ENCODE results near the gene SYTL5.

Gene SYTL5

DNA sequence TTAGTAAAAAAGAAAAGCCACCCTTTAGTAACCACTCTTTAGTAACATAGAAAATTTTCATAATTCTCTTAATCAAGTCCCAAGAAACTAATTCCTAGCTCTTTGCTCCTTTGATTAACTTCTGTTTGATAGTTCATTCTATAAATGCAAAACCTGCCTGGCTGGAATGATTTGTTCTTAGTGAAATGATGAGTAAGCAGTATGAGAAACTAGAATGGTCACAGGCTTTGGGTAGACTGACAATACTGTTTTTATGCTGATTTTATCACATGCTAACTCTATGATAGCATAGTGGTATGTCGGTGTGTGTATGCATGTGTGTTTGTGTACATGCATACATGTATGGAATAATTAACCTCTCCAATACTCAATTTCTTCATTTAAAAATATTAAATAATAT lies 81.2 kb downstream of the SYTL5 start:
- no peak for DNase-seq (ENCODE audit: low read depth in 3 of 3)

DNA sequence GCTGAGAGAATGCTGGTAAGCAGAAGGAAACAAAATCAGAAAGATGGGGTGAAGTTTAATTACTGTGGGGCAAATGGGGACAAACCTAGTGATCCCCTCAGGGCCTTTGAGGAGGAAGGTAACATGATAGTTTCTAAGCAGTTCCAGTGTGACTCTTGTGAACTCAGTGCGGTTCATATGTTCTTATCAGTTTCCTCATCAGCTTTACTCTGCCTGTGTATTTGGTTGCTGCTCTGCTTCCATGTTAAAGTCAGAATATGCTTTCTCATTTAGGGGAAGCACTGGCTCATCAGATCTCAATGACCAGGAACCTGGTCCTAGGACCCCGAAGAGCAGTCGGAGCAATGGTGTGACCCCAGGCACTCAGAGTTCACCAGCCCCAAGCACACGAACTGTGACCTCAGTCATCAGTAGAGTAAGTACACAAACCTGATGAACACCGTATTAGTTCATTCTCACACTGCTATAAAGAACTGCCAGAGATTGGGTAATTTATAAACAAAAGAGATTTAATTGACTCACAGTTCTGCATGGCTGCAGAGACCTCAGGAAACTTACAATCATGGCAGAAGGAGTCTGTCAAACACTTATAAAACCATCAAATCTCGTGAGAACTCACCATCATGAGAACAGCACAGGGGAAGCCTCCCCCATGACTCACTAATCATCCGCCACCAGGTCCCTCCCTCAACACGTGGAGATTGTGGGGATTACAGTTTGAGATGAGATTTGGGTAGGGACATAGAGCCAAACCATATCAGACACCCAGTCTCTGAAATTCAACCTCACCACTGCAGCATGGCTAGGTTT lies 83.0 kb downstream of the SYTL5 start:
- no peak for DNase-seq (ENCODE audit: low read depth in 3 of 3)

DNA sequence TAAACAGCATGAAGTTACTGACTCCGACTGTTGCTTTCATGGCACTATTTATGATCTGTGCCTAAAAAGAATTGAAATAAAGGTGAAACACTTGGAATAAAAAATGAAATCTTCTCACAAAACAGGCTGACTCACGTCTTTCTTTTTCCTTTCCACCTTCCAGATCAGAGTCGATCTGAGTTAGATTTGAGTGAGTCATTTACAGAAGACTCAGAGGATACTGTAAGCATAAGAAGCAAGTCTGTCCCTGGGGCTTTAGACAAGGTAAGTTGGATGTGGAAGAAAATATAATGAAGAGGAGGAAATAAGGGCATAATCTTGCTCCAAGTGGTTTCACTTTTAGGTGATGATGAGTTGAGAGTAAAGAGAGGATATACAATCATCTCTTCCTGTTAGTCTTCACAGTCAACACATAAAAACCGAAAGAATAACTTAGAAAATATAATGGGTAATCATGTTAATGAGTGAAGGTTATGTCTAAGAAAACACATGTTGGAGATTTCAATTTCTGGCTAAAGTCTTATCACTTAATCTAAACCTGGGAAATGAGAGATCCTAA lies 89.7 kb downstream of the SYTL5 start:
- DNase-seq (ENCODE audit: low read depth in 3 of 3) = no peak

DNA sequence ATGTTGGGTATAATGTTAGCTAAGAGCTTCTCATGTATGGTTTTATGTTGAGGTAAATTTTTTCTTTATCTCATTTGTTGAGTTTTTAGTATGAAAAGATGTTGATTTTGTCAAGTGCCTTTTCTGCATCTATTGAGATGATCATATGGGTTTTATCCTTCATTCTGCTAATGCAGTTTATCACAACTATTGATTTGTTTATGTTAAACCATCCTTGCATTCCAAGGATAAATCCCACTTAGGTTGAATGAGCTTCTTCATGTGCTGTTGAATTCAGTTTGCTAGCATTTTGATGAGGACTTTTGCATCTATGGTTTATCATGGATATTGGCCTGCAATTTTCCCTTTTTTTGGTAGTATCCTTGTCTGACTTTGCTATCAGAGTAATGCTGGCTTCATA lies 93.3 kb downstream of the SYTL5 start:
- no peak for DNase-seq (ENCODE audit: low read depth in 3 of 3)

DNA sequence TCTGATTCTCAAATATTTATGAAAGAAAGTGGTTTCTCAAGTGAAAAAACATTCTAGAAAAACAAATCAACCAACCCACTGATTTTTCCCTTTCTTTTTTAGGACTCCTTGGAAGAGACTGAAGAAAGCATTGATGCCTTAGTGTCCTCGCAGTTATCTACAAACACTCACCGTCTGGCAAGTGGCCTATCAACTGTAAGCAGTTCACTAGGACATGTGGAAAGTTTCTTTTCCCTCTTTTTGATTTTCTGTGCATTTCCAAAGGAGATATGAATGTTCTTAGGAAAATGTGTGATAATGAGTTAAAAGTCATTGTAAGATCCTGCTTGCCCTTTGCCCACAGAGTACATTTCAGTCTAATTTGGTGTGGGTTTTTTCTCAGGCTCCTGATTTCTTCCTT lies 95.9 kb downstream of the SYTL5 start:
- DNase-seq (ENCODE audit: low read depth in 3 of 3) = no peak

DNA sequence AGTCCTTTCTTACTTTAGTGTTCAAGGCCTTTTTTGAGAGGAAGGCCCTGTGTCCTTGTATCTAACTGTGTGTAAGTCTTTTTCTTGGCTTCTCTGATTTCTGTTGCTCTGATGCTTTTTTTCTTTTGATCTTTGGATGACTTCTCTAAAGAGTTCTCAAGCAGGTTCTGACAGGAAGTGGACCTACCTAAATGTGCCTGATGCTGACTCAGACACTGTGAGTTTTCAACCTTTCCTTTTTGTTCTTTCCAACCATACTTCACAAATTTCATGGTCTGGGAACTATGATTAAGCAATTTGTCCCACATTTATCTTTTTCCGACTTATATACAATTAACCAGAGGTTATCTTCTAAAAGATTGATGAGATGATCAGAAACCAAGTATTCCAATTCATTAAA lies 96.5 kb downstream of the SYTL5 start:
- DNase-seq (ENCODE audit: low read depth in 3 of 3) = no peak

DNA sequence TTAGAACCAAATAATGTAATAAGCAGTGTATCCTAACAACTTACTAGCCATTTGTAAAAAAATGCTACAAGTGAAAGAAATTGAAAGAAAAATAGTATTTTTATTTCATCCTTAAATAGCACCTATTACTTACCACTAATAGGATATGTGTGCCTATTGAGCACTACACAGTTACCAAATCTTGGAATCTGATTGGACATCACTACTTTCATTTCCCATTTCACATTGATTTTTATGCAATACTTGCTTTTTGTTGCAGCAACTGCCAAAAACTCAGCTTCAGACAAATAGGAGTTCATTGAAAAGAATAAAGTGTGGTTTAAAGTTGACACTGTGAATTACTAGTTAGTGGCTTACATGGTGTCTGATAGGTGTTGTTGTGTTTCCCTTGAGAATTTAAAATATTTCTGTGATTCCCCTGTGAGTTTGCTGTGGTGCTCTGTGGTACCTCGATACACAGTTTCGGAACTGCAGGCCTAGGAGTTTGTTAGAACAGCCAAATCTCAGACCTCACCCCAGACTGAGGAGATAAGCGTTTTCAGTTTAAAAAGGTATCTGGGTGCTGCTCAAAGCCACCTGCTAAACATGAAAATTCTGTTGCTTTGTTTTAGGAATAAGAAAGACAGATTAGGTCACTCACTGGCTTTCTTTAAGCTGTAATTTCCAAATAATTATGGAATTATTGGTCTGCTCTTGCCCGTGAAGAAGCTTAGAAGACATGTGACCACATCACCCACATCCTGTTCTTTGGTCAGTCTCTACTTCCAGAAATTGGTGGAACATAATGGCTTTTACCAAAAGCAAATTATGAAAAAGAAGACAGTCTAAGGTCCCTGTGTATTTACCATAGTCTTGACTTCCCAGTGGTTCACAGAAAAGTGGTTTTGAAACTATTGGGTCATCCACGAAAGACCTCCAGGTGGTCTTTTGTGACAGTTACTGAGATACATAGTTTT lies 97.8 kb downstream of the SYTL5 start:
- no peak for DNase-seq (ENCODE audit: low read depth in 3 of 3)

DNA sequence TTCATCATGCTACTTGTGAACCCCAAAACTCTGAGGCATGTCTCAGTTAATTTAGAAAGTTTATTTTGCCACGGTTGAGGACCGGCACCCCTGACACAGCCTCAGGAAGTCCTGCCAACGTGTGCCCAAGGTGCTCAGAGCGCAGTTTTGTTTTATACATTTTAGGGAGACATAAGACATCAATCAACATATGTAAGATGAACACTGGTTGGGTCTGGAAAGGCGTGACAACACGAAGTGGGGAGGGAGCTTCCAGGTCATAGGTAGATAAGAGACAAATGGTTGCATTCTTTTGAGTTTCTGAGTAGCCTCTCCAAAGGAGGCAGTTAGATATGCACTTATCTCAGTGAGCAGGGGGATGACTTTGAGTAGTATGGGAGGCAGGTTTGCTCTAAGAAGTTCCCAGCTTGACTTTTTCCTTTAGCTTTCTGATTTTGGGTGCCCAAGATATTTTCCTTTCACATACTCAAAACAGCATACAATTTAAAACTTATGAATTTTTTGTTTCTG lies 98.9 kb downstream of the SYTL5 start:
- DNase-seq (ENCODE audit: low read depth in 3 of 3) = no peak

DNA sequence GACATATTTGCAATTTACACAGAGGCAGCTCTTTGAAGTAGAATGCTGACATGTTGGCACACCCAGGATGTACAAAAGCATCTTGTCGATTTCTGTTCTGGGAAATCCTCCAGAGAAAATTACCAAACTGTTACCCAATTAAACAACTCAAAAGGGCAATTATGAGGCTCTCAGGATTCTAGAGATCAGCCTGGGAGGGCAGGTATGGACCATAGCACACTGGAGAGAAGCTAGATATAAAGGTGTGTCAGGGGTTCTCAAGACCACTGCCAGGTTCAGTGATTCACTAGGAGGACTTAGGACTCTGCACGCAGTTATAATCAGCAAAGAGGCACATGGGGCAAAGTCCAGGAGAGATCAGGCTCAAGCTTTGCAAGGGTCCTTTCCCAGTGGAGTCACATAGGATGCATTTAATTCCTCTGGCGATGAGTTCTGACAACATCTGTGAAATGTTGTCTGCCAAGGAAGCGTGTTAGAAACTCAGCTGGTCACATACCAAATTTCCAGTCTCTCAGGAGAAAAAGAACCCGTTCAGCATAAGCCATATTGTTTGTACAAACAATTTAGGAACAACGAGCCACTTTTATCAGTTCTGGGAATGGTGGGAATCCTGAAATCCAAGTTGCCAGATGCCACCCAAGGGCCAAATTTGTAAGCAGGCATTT lies 100.8 kb downstream of the SYTL5 start:
- DNase-seq (ENCODE audit: low read depth in 3 of 3) = no peak

DNA sequence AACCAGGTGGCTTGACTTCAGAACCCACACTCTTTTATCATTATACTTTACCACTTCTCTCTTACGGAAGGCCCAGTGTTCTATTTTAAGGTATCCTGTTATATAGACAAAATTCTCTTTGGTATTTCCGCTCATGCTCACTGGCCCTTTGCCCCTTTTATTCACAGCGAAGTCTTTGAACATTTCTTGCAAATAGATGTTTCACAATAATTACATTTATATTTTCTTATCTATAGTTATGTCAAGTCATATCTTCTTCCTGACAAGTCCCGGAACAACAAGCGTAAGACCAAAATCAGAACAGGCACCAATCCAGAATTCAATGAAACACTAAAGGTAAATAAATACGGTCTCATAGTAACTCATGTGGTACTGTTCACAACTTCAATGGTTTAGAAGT lies 102.0 kb downstream of the SYTL5 start:
- no peak for DNase-seq (ENCODE audit: low read depth in 3 of 3)

DNA sequence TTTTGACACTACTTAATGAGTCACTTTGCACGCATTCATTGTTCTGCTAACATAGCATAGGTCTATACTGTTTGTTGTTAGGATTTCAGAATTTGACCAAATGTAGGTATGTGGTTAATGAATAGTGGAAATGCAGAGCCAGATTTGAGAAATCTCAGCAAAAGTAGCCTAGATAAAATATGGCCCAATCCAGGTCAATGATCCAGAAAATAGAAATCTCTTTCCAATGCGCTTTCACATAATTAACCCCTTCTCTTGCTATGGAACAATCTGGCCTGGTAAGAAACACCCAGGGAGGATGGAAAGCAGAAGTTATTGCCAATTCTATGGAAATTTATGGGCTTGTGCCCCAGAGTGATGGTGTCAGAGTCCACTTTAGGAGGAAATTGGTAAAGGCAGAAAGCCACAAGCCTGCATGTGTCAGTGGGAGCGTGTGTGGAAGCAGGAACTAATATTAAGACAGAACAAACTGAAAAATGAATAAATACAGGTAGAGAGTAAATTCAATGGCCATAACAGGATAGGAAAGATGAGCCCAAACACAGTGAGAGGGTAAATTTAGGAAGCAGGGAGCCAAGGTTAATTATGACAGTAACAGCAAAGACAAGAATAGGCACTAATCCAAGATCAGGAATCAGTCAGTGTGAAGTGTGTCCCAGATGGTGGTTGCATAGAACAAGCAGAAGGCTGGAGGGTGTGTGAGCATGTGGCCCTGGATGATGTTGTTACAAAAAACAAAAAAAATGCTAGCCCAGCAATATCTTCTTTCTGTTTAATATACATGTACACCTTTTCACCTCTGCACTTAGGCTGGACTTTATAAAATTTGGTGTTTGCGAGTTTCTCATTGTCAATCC lies 102.9 kb downstream of the SYTL5 start:
- DNase-seq (ENCODE audit: low read depth in 3 of 3) = no peak

DNA sequence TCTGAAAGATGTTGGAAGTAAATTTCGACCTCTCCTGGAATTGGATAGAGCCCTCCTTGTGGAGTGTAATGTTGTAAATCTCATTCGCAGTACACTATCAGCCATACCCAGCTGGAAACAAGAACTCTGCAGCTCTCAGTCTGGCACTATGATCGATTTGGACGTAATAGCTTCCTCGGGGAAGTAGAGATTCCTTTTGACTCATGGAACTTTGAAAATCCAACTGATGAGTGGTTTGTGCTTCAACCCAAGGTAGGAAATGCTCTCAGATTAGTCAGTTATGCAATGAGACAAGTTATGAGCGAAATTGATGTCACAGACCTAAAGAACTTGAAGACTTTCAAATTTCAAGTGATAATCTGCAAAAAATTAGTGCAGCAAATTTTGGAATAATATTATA lies 103.9 kb downstream of the SYTL5 start:
- no peak for DNase-seq (ENCODE audit: low read depth in 3 of 3)

DNA sequence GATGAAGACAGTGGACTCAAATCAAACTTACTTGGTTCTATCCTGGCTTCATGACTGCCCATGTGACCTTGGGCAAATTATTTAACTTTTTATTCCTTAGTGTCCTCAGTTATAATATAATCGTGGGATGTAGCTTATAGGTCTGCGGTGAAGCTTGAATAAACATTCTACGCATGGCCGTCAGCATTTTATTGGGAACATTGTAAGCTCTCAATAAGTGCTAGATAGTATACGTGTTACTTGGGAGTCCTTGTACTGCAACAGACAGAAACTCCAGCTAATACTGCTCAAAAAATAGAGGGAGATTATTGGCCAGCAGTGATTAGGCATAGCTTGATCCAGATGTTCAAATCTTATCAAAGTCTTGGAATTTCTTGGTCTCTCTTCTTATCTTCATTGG lies 104.8 kb downstream of the SYTL5 start:
- no peak for DNase-seq (ENCODE audit: low read depth in 3 of 3)

DNA sequence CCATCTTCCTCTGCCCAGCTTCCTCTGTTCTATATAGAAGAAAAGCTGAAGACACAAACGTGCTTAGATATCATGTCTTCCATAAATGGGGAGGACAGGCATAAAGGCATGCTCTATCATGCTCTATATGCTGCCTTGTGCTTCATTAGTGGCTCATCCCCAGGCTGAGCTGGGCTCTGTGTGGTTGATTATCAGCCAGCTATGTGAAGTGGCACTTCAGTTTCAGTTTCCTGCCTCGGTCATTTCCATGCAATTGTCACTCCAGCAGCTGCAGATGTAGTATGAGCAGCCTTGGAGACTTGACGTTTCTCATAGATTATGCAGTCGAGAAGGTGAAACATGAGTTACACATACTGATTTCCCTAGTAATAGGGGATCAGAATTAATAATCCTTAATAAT lies 106.2 kb downstream of the SYTL5 start:
- DNase-seq (ENCODE audit: low read depth in 3 of 3) = no peak

DNA sequence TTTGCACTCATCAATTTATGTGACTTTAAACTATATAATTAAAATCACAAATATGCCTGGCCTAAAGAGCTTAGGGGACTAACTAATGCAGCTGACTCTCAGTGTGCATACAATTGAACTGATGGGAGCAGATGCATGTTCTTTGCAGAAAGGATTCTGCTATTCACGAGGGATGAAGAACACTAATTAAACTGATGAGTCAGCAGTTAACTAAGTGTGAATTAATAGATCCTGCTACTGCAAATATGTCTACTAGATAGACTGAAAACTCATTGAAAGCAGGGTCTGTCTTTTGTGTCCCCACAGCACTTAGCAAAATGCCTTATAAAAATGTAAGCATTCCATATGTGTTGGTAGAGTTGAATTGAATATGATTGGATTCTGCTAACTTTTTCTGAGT lies 110.4 kb downstream of the SYTL5 start:
- no peak for DNase-seq (ENCODE audit: low read depth in 3 of 3)

DNA sequence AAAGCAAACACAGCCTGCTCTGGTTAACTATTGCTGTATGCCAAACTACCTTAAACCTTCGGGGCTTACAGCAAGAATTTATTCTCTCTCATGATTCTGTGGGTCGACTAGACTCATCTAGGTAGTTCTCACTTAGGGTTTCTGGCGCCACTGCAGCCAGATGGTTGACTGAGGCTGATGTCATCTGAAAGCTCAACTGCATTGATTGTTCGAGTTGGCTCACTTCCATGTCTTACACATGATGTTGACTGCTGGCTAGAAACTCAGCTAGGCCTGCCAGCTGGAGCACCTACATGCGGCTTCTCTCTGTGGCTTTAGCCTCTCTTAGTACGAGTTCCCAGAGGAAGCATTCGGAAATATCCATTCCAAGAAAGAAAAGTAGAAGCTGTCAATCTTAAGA lies 111.1 kb downstream of the SYTL5 start:
- DNase-seq (ENCODE audit: low read depth in 3 of 3) = no peak

DNA sequence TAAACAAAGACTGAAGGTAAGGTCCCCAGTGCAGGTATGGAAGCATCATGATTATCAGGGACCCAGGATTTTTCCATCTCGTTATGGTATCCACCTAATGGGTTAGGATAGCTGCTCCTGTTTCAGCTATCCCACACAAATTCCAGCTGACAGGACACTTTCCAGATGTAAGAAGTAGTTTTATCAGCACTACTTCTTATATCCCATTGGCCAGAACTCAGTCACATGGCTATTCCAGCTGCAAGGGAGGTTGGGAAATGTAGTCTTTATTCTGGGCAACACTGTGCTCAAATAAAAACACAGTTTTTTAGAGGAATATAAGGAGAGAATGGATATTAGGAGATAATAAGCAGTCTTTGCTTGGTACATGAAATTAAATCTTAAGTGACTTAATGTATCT lies 117.6 kb downstream of the SYTL5 start:
- no peak for DNase-seq (ENCODE audit: low read depth in 3 of 3)

DNA sequence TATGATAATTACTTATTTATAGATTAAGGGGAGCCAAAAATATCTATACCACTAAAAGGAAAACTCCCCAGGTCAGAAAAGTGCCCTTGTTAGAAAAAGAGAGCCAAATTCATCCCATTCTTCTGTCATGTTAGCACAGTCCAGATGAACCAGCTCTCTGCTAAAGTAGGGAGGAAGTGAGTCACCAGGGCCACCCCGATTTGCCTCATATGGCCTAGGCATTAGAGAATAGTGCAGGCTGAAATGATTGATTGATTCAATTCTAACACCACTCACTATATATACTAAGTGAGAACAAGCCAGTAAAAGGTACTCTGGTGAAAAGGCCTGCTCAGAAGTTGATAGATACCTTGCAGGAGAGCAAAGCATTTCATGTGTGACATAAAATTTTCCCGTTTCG lies 119.8 kb downstream of the SYTL5 start:
- DNase-seq (ENCODE audit: low read depth in 3 of 3) = no peak

DNA sequence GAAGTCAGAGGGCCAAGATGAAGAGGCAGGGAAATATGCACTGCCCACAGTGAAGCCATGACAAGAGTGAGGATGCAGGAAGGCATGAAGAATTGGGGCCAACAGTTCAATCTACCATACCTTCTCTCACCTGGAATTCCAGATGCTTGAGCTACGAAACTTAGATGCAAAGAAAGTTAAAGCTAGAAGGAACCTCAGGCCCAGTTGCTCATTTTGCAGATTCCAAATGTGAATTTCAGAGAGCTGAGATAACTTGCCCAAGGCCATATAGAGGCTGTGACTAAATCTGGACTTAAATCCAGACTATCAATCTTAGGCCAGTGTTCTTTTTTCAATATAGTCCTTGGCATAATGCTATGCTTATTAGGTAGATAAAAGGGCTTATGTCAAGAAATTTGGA lies 121.6 kb downstream of the SYTL5 start:
- DNase-seq (ENCODE audit: low read depth in 3 of 3) = no peak

DNA sequence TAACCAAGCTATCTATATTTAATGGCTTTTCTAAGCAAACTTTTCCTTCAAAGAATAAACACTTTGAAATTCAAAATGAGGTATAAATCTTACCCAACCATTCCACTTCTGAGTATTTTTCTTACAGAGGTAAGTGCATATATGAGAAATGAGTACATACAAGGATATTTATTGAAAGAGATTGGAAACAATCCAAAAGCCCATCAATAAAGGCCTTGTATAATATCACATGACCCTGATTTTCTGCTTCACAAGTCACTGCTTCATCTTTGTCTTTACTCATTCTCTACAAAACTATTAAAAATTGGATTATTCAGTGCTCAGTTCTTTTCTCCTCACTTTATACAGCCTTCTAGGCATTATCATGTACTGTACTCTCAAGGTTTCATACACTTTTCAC lies 123.0 kb downstream of the SYTL5 start:
- no peak for DNase-seq (ENCODE audit: low read depth in 3 of 3)

Measured in stimulated activated CD4-positive, alpha-beta T cell treated with anti-CD3 and anti-CD28 coated beads, TNF-alpha, amount 100 ng/mL, for 48 hours (primary cell).